ENCODE measurements around the gene S100A13. TPM values are rescaled to one million over a fixed set of nuclear protein-coding genes. Genes with fewer than 3 reads are reported as not detected.

S100A13 gene
- total and polyA plus RNA-seq, 3 donors from 2014 or later, result 54.2 to 90.9 (median 78.2) TPM

GRCh38 chr1:153570874-153571273 is 56.4 kb downstream of the S100A13 start:
- Histone ChIP-seq H3K4me1 (peaks cover 19% of the 10 kb centered on the region), H3K4me3 (no peak overlapping the region), H3K27ac (no peak overlapping the region), H3K36me3 (ENCODE audit: low read depth, missing control alignments) (no peaks in the 10 kb centered on the region), H3K9me3 (no peaks in the 10 kb centered on the region), H3K27me3 (no peaks in the 10 kb centered on the region)
- TF ChIP-seq CTCF (IDR thresholded peaks at IDR 0.05) (no peak), POLR2A (IDR thresholded peaks at IDR 0.05) (no peak)
- intact Hi-C loops (cut with DNase I; ENCODE audit: low total_unique reads), result loop anchor here (5.0 kb wide), 1 partner anchor 59 kb away; no protein-coding TSS in a partner anchor
- no peak for DNase-seq
- 93 to 97% methylated on average over 5 of the region's 5 CpGs for WGBS, 2 donors

GRCh38 chr1:153569465-153569864 is 57.8 kb downstream of the S100A13 start:
- H3K9me3 ChIP-seq, result no peaks in the 10 kb centered on the region
- H3K27ac ChIP-seq, result no peak overlapping the region
- TF ChIP-seq CTCF (IDR thresholded peaks at IDR 0.05) (no peak), POLR2A (IDR thresholded peaks at IDR 0.05) (no peak)
- H3K4me3 ChIP-seq, result no peak overlapping the region
- no peaks in the 10 kb centered on the region for H3K27me3 ChIP-seq
- no peaks in the 10 kb centered on the region for H3K36me3 ChIP-seq (ENCODE audit: low read depth, missing control alignments)
- WGBS, 2 donors, result 81 to 85% methylated on average over 8 of the region's 8 CpGs
- intact Hi-C loops (cut with DNase I; ENCODE audit: low total_unique reads), result loop anchor here (5.0 kb wide), 1 partner anchor 37 kb away; no protein-coding TSS in a partner anchor
- peaks cover 26% of the 10 kb centered on the region for H3K4me1 ChIP-seq
- no peak for DNase-seq

Other genes starting within 250 kb of the S100A13 start
- 1 to 10 TPM; 1.3 to 3.0 TPM for gene S100A8, start 236.4 kb downstream of the S100A13 start, total RNA-seq
- gene S100A8, start 236.4 kb downstream of the S100A13 start, polyA plus RNA-seq (ENCODE audit: insufficient read depth, low read depth, low replicate concordance), result 20.3 TPM
- not detected for gene S100A7A, start 211.0 kb downstream of the S100A13 start, total RNA-seq
- gene S100A7A, start 211.0 kb downstream of the S100A13 start, polyA plus RNA-seq (ENCODE audit: insufficient read depth, low read depth, low replicate concordance), result not detected
- not detected for gene S100A7, start 166.9 kb downstream of the S100A13 start, total RNA-seq
- not detected for gene S100A7, start 166.9 kb downstream of the S100A13 start, polyA plus RNA-seq (ENCODE audit: insufficient read depth, low read depth, low replicate concordance)
- 10 to 100 TPM; 30.9 to 57.4 TPM for gene S100A6, start 91.5 kb downstream of the S100A13 start, total RNA-seq
- 372 TPM for gene S100A6, start 91.5 kb downstream of the S100A13 start, polyA plus RNA-seq (ENCODE audit: insufficient read depth, low read depth, low replicate concordance)
- 1 to 10 TPM in 1 of 2 donors, not detected in 1; 1.3 TPM for gene S100A5, start 86.6 kb downstream of the S100A13 start, total RNA-seq
- not detected for gene S100A5, start 86.6 kb downstream of the S100A13 start, polyA plus RNA-seq (ENCODE audit: insufficient read depth, low read depth, low replicate concordance)
- 10 to 100 TPM; 15.8 to 23.8 TPM for gene S100A4, start 81.7 kb downstream of the S100A13 start, total RNA-seq
- 146 TPM for gene S100A4, start 81.7 kb downstream of the S100A13 start, polyA plus RNA-seq (ENCODE audit: insufficient read depth, low read depth, low replicate concordance)
- gene S100A3, start 78.2 kb downstream of the S100A13 start, total RNA-seq, result not detected
- gene S100A3, start 78.2 kb downstream of the S100A13 start, polyA plus RNA-seq (ENCODE audit: insufficient read depth, low read depth, low replicate concordance), result 0.67 TPM
- gene S100A2, start 61.7 kb downstream of the S100A13 start, total RNA-seq, result 1 to 10 TPM; 1.9 to 9.6 TPM
- gene S100A2, start 61.7 kb downstream of the S100A13 start, polyA plus RNA-seq (ENCODE audit: insufficient read depth, low read depth, low replicate concordance), result 1.9 TPM
- 100 to 1,000 TPM; 158 to 171 TPM for gene S100A16, start 14.4 kb downstream of the S100A13 start, total RNA-seq
- 126 TPM for gene S100A16, start 14.4 kb downstream of the S100A13 start, polyA plus RNA-seq (ENCODE audit: insufficient read depth, low read depth, low replicate concordance)
- not detected for gene S100A14, start 11.2 kb downstream of the S100A13 start, total RNA-seq
- 1.6 TPM for gene S100A14, start 11.2 kb downstream of the S100A13 start, polyA plus RNA-seq (ENCODE audit: insufficient read depth, low read depth, low replicate concordance)
- 10 to 100 TPM in 1 of 2 donors, 1 to 10 TPM in 1; 8.2 to 24.0 TPM for gene S100A1, start 929 bp upstream of the S100A13 start, total RNA-seq
- 29.8 TPM for gene S100A1, start 929 bp upstream of the S100A13 start, polyA plus RNA-seq (ENCODE audit: insufficient read depth, low read depth, low replicate concordance)
- gene CHTOP, start 6.6 kb upstream of the S100A13 start, total RNA-seq, result 10 to 100 TPM; 86.1 to 87.8 TPM
- 101 TPM for gene CHTOP, start 6.6 kb upstream of the S100A13 start, polyA plus RNA-seq (ENCODE audit: insufficient read depth, low read depth, low replicate concordance)
- gene SNAPIN, start 31.2 kb upstream of the S100A13 start, total RNA-seq, result 10 to 100 TPM; 57.4 to 61.7 TPM
- 48.9 TPM for gene SNAPIN, start 31.2 kb upstream of the S100A13 start, polyA plus RNA-seq (ENCODE audit: insufficient read depth, low read depth, low replicate concordance)
- 100 to 1,000 TPM; 150 to 153 TPM for gene ILF2, start 43.5 kb upstream of the S100A13 start, total RNA-seq
- 295 TPM for gene ILF2, start 43.5 kb upstream of the S100A13 start, polyA plus RNA-seq (ENCODE audit: insufficient read depth, low read depth, low replicate concordance)
- 1 to 10 TPM; 2.5 to 4.3 TPM for gene NPR1, start 51.2 kb upstream of the S100A13 start, total RNA-seq
- 10.7 TPM for gene NPR1, start 51.2 kb upstream of the S100A13 start, polyA plus RNA-seq (ENCODE audit: insufficient read depth, low read depth, low replicate concordance)
- 100 to 1,000 TPM; 113 to 121 TPM for gene INTS3, start 100.5 kb upstream of the S100A13 start, total RNA-seq
- 66.1 TPM for gene INTS3, start 100.5 kb upstream of the S100A13 start, polyA plus RNA-seq (ENCODE audit: insufficient read depth, low read depth, low replicate concordance)
- gene SLC27A3, start 147.9 kb upstream of the S100A13 start, total RNA-seq, result 10 to 100 TPM; 38.5 to 54.9 TPM
- 83.3 TPM for gene SLC27A3, start 147.9 kb upstream of the S100A13 start, polyA plus RNA-seq (ENCODE audit: insufficient read depth, low read depth, low replicate concordance)